Activated B cell treated with CpG ODN at 0.5 μM for 24 hours (primary cell): Measurements from ENCODE around the gene KRTAP9-7. TPM values are rescaled to one million over a fixed set of nuclear protein-coding genes. Genes with fewer than 3 reads are reported as not detected.

Experiments
- ATAC-seq: fragments of 200-7000 bp; cut with Tn5 transposase; one replicate; pipeline ENCODE4 v1.10.0; 2021; ENCODE audit warnings: low read depth, mild to moderate bottlenecking, moderate library complexity
- CTCF ChIA-PET: fragments of 350-600 bp; sonication (Branson Sonifier 250); formaldehyde crosslinking; loops from one replicate; lab custom pipeline; 2021; ENCODE audit warnings: antibody characterized with exemption; lab: Charles Lee
- POLR2A ChIA-PET: fragments of 350-600 bp; sonication (Branson Sonifier 250); formaldehyde crosslinking; loops from one replicate; lab custom pipeline; 2021; ENCODE audit warnings: antibody characterized with exemption; lab: Charles Lee
- DNase-seq: peaks from one replicate; pipeline ENCODE4 v3.0.0; 2022
- H3K27ac Mint-ChIP-seq: one replicate; pipeline ENCODE4 v1.8.0; 2020; ENCODE audit warnings: mixed read lengths
- H3K27me3 Mint-ChIP-seq: one replicate; pipeline ENCODE4 v1.8.0; 2021; ENCODE audit warnings: mixed read lengths
- H3K36me3 Mint-ChIP-seq: one replicate; pipeline ENCODE4 v1.8.0; 2021; ENCODE audit warnings: low read depth, mixed read lengths
- H3K4me1 Mint-ChIP-seq: one replicate; pipeline ENCODE4 v1.8.0; 2021; ENCODE audit warnings: mixed read lengths
- H3K4me3 Mint-ChIP-seq: one replicate; pipeline ENCODE4 v1.8.0; 2020; ENCODE audit warnings: mild to moderate bottlenecking, mixed read lengths
- H3K9me3 Mint-ChIP-seq: one replicate; pipeline ENCODE4 v1.8.0; 2020; ENCODE audit warnings: mixed read lengths
- CTCF ChIP-seq: fragments of 200-600 bp; IDR thresholded peaks from one replicate; pipeline ENCODE4 v1.8.0; 2022; ENCODE audit warnings: antibody characterized with exemption, mild to moderate bottlenecking
- intact Hi-C: fragments of 100-400 bp; cut with micrococcal nuclease; formaldehyde crosslinking; loops from one replicate; pipeline ENCODE4 v1.15.1; 2024
- total RNA-seq: library from RNA; stranded (reverse); gene quantifications from 2 replicates; pipeline ENCODE4 v1.2.3, GENCODE V29; 2022

The KRTAP9-7 gene
- total RNA-seq, 1 donor from 2014 or later = not detected

- H3K27me3 Mint-ChIP-seq = no peaks in the 10 kb centered on the region
- DNase-seq = no peak
- H3K27ac Mint-ChIP-seq = no peak overlapping the region
- no peak overlapping the region for H3K4me3 Mint-ChIP-seq
- intact Hi-C loops = loop anchor here (1.0 to 5.0 kb wide), 4 partner anchors 200 to 700 kb away; partner anchors contain the start of gene KRTAP4-12
- H3K36me3 Mint-ChIP-seq = no peaks in the 10 kb centered on the region
- H3K4me1 Mint-ChIP-seq = no peaks in the 10 kb centered on the region
- POLR2A ChIA-PET = interaction anchor here (1.2 kb wide), 4 partner anchors 14 to 706 kb away, joined by 3 to 5 read pairs (median 4); partner anchors contain the start of gene KRTAP16-1
- H3K9me3 Mint-ChIP-seq = peaks cover 13% of the 10 kb centered on the region
- CTCF ChIA-PET = interaction anchor here (0.6 to 2.6 kb wide), 19 partner anchors 8 to 905 kb away, joined by 3 to 13 read pairs (median 3); partner anchors contain the start of genes KRTAP16-1 and TOP2A
- no peak for TF ChIP-seq CTCF
- peak; percentile 67 for ATAC-seq
Measured at GRCh38 chr17:41322094-41322902, 46.8 kb downstream of the KRTAP9-7 start.

GRCh38 chr17:41322903-41323895 is 47.7 kb downstream of the KRTAP9-7 start:
- no peaks in the 10 kb centered on the region for H3K36me3 Mint-ChIP-seq
- ChIA-PET POLR2A (interaction anchor here (1.2 kb wide), 4 partner anchors 15 to 707 kb away, joined by 3 to 5 read pairs (median 4); partner anchors contain the start of gene KRTAP16-1), CTCF (interaction anchor here (0.7 to 2.6 kb wide), 16 partner anchors 8 to 703 kb away, joined by 3 to 13 read pairs (median 4); no protein-coding TSS in a partner anchor)
- H3K27me3 Mint-ChIP-seq = no peaks in the 10 kb centered on the region
- peaks cover 13% of the 10 kb centered on the region for H3K9me3 Mint-ChIP-seq
- ATAC-seq (no peak), DNase-seq (no peak)
- intact Hi-C loops = loop anchor here (1.0 to 5.0 kb wide), 4 partner anchors 201 to 701 kb away; partner anchors contain the start of gene KRTAP4-12
- H3K27ac Mint-ChIP-seq = no peak overlapping the region
- no peaks in the 10 kb centered on the region for H3K4me1 Mint-ChIP-seq
- TF ChIP-seq CTCF = no peak
- no peak overlapping the region for H3K4me3 Mint-ChIP-seq

- H3K36me3 Mint-ChIP-seq = no peaks in the 10 kb centered on the region
- no peak for ATAC-seq
- H3K27ac Mint-ChIP-seq = no peak overlapping the region
- H3K4me1 Mint-ChIP-seq = no peaks in the 10 kb centered on the region
- intact Hi-C loops = loop anchor here (5.0 kb wide), 3 partner anchors 202 to 702 kb away; partner anchors contain the start of gene KRTAP4-12
- H3K9me3 Mint-ChIP-seq = peaks cover 13% of the 10 kb centered on the region
- TF ChIP-seq CTCF = no peak
- POLR2A ChIA-PET = no interaction called here
- H3K27me3 Mint-ChIP-seq = no peaks in the 10 kb centered on the region
- H3K4me3 Mint-ChIP-seq = no peak overlapping the region
- no peak for DNase-seq
- CTCF ChIA-PET = interaction anchor here (1.3 kb wide), 1 partner anchor 414 kb away, joined by 3 read pairs; no protein-coding TSS in a partner anchor
Measured at GRCh38 chr17:41324180-41325075, 48.9 kb downstream of the KRTAP9-7 start.

GRCh38 chr17:41325126-41325525 is 49.6 kb downstream of the KRTAP9-7 start:
- DNase-seq (no peak), ATAC-seq (no peak)
- Mint-ChIP-seq H3K4me3 (no peak overlapping the region), H3K36me3 (no peaks in the 10 kb centered on the region), H3K27ac (no peak overlapping the region), H3K27me3 (no peaks in the 10 kb centered on the region), H3K4me1 (no peaks in the 10 kb centered on the region), H3K9me3 (peaks cover 7% of the 10 kb centered on the region)
- ChIA-PET CTCF (no interaction called here), POLR2A (no interaction called here)
- intact Hi-C loops = no loop called here
- TF ChIP-seq CTCF = no peak
